Testis (tissue), 2 donors: ENCODE measurements around the gene PNMA6F.

Source experiments
- POLR2A ChIP-seq: fragments of 450-650 bp; IDR thresholded peaks from one replicate; pipeline ENCODE4 v1.6.1; 2017; ENCODE audit warnings: antibody characterized with exemption, mild to moderate bottlenecking, moderate library complexity
- TF ChIP-seq, protein P1 (sequence below), 3 experiments: fragments of 450-650 bp in 2 of 3; fragments of 200-600 bp in 1 of 3; sonication (generic) in 1 of 3; IDR thresholded peaks; one replicate each; pipeline ENCODE4 v1.5.1; 2016 to 2019; ENCODE audit warnings: antibody characterized with exemption in 3 of 3, mild to moderate bottlenecking in 2 of 3, moderate library complexity in 1 of 3

DNA sequence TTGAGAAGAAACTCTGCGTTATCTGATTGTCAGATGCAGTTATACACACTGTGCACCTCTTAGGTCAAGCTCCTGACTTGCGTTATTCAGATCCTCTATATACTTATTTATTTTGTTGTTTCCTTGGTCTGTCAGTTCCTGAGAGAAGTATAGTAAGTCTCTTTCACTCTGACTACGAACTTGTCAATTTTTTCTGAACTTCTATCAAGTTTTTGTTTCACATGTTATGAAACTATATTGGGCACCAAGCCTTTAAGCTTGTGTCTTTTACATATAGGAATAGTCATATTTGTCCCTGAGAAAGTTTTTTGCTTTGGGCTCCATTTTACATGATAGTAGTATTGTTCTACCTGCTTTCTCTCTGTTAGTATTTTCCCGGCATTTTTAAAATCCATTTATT is 44.1 kb upstream of the PNMA6F start:
- TF ChIP-seq, protein P1, sequence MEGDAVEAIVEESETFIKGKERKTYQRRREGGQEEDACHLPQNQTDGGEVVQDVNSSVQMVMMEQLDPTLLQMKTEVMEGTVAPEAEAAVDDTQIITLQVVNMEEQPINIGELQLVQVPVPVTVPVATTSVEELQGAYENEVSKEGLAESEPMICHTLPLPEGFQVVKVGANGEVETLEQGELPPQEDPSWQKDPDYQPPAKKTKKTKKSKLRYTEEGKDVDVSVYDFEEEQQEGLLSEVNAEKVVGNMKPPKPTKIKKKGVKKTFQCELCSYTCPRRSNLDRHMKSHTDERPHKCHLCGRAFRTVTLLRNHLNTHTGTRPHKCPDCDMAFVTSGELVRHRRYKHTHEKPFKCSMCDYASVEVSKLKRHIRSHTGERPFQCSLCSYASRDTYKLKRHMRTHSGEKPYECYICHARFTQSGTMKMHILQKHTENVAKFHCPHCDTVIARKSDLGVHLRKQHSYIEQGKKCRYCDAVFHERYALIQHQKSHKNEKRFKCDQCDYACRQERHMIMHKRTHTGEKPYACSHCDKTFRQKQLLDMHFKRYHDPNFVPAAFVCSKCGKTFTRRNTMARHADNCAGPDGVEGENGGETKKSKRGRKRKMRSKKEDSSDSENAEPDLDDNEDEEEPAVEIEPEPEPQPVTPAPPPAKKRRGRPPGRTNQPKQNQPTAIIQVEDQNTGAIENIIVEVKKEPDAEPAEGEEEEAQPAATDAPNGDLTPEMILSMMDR (IDR thresholded peaks at IDR 0.05) = no peak
- no peak for TF ChIP-seq POLR2A
